T-helper 2 cell treated with Interferon-gamma antibody and Interleukin-4, amounts not matched to agents 5 μg/mL and 100 μg/mL, for 36 hours (primary cell): ENCODE measurements around the gene MGAT5B.
"Not testable (repeated sequence)": the region's sequence is repeated elsewhere in the genome, so short reads cannot be mapped to it uniquely, and the experiment has no call there.

Experiments used
- DNase-seq: peaks from one replicate; pipeline ENCODE4 v3.0.0; 2021; ENCODE audit warnings: low spot score
- H3K27ac Mint-ChIP-seq: one replicate; pipeline ENCODE4 v1.8.0; 2021; ENCODE audit warnings: mild to moderate bottlenecking, mixed read lengths
- H3K27me3 Mint-ChIP-seq: one replicate; pipeline ENCODE4 v1.8.0; 2021; ENCODE audit warnings: low read depth, mixed read lengths
- H3K36me3 Mint-ChIP-seq: one replicate; pipeline ENCODE4 v1.8.0; 2021; ENCODE audit warnings: low read depth, mixed read lengths
- H3K4me1 Mint-ChIP-seq: one replicate; pipeline ENCODE4 v1.8.0; 2021; ENCODE audit warnings: low read depth, mixed read lengths
- H3K4me3 Mint-ChIP-seq: one replicate; pipeline ENCODE4 v1.8.0; 2022; ENCODE audit warnings: mild to moderate bottlenecking, moderate library complexity, mixed read lengths
- H3K9me3 Mint-ChIP-seq: one replicate; pipeline ENCODE4 v1.8.0; 2021; ENCODE audit warnings: mixed read lengths

The MGAT5B gene

GRCh38 chr17:76970228-76970627 is 102.0 kb downstream of the MGAT5B start:
- H3K27me3 Mint-ChIP-seq = peaks cover 70% of the 10 kb centered on the region
- not testable (repeated sequence) for H3K4me3 Mint-ChIP-seq, DNase-seq, H3K36me3 Mint-ChIP-seq, H3K27ac Mint-ChIP-seq, H3K9me3 Mint-ChIP-seq
- peaks cover 10% of the 10 kb centered on the region for H3K4me1 Mint-ChIP-seq

- Mint-ChIP-seq H3K4me1 (peaks cover 10% of the 10 kb centered on the region), H3K9me3 (peaks cover 18% of the 10 kb centered on the region), H3K27ac (no peak overlapping the region), H3K4me3 (no peak overlapping the region), H3K27me3 (peaks cover 61% of the 10 kb centered on the region), H3K36me3 (no peaks in the 10 kb centered on the region)
- DNase-seq = no peak
These were observed 103.9 kb downstream of the MGAT5B start for GRCh38 chr17:76972046-76972641.

GRCh38 chr17:76973040-76973439 is 104.8 kb downstream of the MGAT5B start:
- H3K9me3 Mint-ChIP-seq = peaks cover 19% of the 10 kb centered on the region
- DNase-seq = no peak
- peaks cover 10% of the 10 kb centered on the region for H3K4me1 Mint-ChIP-seq
- no peaks in the 10 kb centered on the region for H3K36me3 Mint-ChIP-seq
- H3K27ac Mint-ChIP-seq = no peak overlapping the region
- peaks cover 53% of the 10 kb centered on the region for H3K27me3 Mint-ChIP-seq
- no peak overlapping the region for H3K4me3 Mint-ChIP-seq

- Mint-ChIP-seq H3K36me3 (peaks cover 2% of the 10 kb centered on the region), H3K9me3 (peaks cover 27% of the 10 kb centered on the region), H3K27me3 (peaks cover 40% of the 10 kb centered on the region), H3K27ac (no peak overlapping the region), H3K4me3 (no peak overlapping the region), H3K4me1 (peaks cover 1% of the 10 kb centered on the region)
- no peak for DNase-seq
These were observed 106.5 kb downstream of the MGAT5B start for GRCh38 chr17:76974721-76975120.

GRCh38 chr17:76978050-76978449 is 109.8 kb downstream of the MGAT5B start:
- Mint-ChIP-seq H3K27me3 (peaks cover 20% of the 10 kb centered on the region), H3K9me3 (peaks cover 27% of the 10 kb centered on the region)
- not testable (repeated sequence) for H3K4me1 Mint-ChIP-seq, H3K4me3 Mint-ChIP-seq, DNase-seq, H3K36me3 Mint-ChIP-seq, H3K27ac Mint-ChIP-seq

- Mint-ChIP-seq H3K9me3 (peaks cover 13% of the 10 kb centered on the region), H3K4me1 (peaks cover 11% of the 10 kb centered on the region), H3K27me3 (peaks cover 4% of the 10 kb centered on the region), H3K36me3 (peaks cover 2% of the 10 kb centered on the region), H3K4me3 (no peak overlapping the region), H3K27ac (peak overlapping the region; percentile 90)
- no peak for DNase-seq
These were observed 113.5 kb downstream of the MGAT5B start for GRCh38 chr17:76981545-76982295.

- H3K36me3 Mint-ChIP-seq = peaks cover 2% of the 10 kb centered on the region
- peak overlapping the region; percentile 43 for H3K4me3 Mint-ChIP-seq
- H3K27me3 Mint-ChIP-seq = peaks cover 4% of the 10 kb centered on the region
- peaks cover 11% of the 10 kb centered on the region for H3K4me1 Mint-ChIP-seq
- peaks cover 9% of the 10 kb centered on the region for H3K9me3 Mint-ChIP-seq
- DNase-seq = no peak
- H3K27ac Mint-ChIP-seq = peak overlapping the region; percentile 90
These were observed 114.3 kb downstream of the MGAT5B start for GRCh38 chr17:76982408-76983074.

GRCh38 chr17:76983075-76983775 is 115.0 kb downstream of the MGAT5B start:
- Mint-ChIP-seq H3K27me3 (peaks cover 2% of the 10 kb centered on the region), H3K27ac (peak overlapping the region; percentile 82), H3K4me3 (peak overlapping the region; percentile 61), H3K4me1 (peaks cover 11% of the 10 kb centered on the region), H3K36me3 (no peaks in the 10 kb centered on the region), H3K9me3 (peaks cover 6% of the 10 kb centered on the region)
- DNase-seq = no peak

GRCh38 chr17:76986365-76986764 is 118.2 kb downstream of the MGAT5B start:
- no peak overlapping the region for H3K4me3 Mint-ChIP-seq
- H3K4me1 Mint-ChIP-seq = peaks cover 11% of the 10 kb centered on the region
- no peak for DNase-seq
- H3K36me3 Mint-ChIP-seq = no peaks in the 10 kb centered on the region
- no peaks in the 10 kb centered on the region for H3K27me3 Mint-ChIP-seq
- no peaks in the 10 kb centered on the region for H3K9me3 Mint-ChIP-seq
- H3K27ac Mint-ChIP-seq = peak overlapping the region; percentile 31

- no peak for DNase-seq
- Mint-ChIP-seq H3K27me3 (no peaks in the 10 kb centered on the region), H3K36me3 (no peaks in the 10 kb centered on the region), H3K9me3 (no peaks in the 10 kb centered on the region), H3K4me3 (no peak overlapping the region), H3K4me1 (peaks cover 6% of the 10 kb centered on the region), H3K27ac (no peak overlapping the region)
These were observed 119.4 kb downstream of the MGAT5B start for GRCh38 chr17:76987486-76988093.

GRCh38 chr17:76988796-76989195 is 120.6 kb downstream of the MGAT5B start:
- Mint-ChIP-seq H3K4me3 (no peak overlapping the region), H3K27ac (no peak overlapping the region), H3K4me1 (no peaks in the 10 kb centered on the region), H3K9me3 (no peaks in the 10 kb centered on the region), H3K36me3 (no peaks in the 10 kb centered on the region), H3K27me3 (no peaks in the 10 kb centered on the region)
- no peak for DNase-seq

GRCh38 chr17:76989519-76989918 is 121.3 kb downstream of the MGAT5B start:
- no peaks in the 10 kb centered on the region for H3K9me3 Mint-ChIP-seq
- peaks cover 4% of the 10 kb centered on the region for H3K4me1 Mint-ChIP-seq
- H3K27me3 Mint-ChIP-seq = no peaks in the 10 kb centered on the region
- H3K4me3 Mint-ChIP-seq = no peak overlapping the region
- DNase-seq = no peak
- H3K36me3 Mint-ChIP-seq = no peaks in the 10 kb centered on the region
- H3K27ac Mint-ChIP-seq = no peak overlapping the region

- Mint-ChIP-seq H3K27ac (no peak overlapping the region), H3K4me3 (no peak overlapping the region)
These were observed 124.7 kb downstream of the MGAT5B start for GRCh38 chr17:76992891-76993290.

More at GRCh38 chr17:76992891-76993290, 124.7 kb downstream of the MGAT5B start:
- no peaks in the 10 kb centered on the region for H3K9me3 Mint-ChIP-seq
- DNase-seq = no peak
- no peaks in the 10 kb centered on the region for H3K27me3 Mint-ChIP-seq
- peaks cover 28% of the 10 kb centered on the region for H3K4me1 Mint-ChIP-seq
- H3K36me3 Mint-ChIP-seq = peaks cover 3% of the 10 kb centered on the region
